ENCODE measurements around the gene KCNH2. TPM values are rescaled to one million over a fixed set of nuclear protein-coding genes. Genes with fewer than 3 reads are reported as not detected.

KCNH2 gene
- total and polyA plus RNA-seq, 2 experiments from 2014 or later: 2.6 to 14.7 TPM

- TF ChIP-seq, protein P1, sequence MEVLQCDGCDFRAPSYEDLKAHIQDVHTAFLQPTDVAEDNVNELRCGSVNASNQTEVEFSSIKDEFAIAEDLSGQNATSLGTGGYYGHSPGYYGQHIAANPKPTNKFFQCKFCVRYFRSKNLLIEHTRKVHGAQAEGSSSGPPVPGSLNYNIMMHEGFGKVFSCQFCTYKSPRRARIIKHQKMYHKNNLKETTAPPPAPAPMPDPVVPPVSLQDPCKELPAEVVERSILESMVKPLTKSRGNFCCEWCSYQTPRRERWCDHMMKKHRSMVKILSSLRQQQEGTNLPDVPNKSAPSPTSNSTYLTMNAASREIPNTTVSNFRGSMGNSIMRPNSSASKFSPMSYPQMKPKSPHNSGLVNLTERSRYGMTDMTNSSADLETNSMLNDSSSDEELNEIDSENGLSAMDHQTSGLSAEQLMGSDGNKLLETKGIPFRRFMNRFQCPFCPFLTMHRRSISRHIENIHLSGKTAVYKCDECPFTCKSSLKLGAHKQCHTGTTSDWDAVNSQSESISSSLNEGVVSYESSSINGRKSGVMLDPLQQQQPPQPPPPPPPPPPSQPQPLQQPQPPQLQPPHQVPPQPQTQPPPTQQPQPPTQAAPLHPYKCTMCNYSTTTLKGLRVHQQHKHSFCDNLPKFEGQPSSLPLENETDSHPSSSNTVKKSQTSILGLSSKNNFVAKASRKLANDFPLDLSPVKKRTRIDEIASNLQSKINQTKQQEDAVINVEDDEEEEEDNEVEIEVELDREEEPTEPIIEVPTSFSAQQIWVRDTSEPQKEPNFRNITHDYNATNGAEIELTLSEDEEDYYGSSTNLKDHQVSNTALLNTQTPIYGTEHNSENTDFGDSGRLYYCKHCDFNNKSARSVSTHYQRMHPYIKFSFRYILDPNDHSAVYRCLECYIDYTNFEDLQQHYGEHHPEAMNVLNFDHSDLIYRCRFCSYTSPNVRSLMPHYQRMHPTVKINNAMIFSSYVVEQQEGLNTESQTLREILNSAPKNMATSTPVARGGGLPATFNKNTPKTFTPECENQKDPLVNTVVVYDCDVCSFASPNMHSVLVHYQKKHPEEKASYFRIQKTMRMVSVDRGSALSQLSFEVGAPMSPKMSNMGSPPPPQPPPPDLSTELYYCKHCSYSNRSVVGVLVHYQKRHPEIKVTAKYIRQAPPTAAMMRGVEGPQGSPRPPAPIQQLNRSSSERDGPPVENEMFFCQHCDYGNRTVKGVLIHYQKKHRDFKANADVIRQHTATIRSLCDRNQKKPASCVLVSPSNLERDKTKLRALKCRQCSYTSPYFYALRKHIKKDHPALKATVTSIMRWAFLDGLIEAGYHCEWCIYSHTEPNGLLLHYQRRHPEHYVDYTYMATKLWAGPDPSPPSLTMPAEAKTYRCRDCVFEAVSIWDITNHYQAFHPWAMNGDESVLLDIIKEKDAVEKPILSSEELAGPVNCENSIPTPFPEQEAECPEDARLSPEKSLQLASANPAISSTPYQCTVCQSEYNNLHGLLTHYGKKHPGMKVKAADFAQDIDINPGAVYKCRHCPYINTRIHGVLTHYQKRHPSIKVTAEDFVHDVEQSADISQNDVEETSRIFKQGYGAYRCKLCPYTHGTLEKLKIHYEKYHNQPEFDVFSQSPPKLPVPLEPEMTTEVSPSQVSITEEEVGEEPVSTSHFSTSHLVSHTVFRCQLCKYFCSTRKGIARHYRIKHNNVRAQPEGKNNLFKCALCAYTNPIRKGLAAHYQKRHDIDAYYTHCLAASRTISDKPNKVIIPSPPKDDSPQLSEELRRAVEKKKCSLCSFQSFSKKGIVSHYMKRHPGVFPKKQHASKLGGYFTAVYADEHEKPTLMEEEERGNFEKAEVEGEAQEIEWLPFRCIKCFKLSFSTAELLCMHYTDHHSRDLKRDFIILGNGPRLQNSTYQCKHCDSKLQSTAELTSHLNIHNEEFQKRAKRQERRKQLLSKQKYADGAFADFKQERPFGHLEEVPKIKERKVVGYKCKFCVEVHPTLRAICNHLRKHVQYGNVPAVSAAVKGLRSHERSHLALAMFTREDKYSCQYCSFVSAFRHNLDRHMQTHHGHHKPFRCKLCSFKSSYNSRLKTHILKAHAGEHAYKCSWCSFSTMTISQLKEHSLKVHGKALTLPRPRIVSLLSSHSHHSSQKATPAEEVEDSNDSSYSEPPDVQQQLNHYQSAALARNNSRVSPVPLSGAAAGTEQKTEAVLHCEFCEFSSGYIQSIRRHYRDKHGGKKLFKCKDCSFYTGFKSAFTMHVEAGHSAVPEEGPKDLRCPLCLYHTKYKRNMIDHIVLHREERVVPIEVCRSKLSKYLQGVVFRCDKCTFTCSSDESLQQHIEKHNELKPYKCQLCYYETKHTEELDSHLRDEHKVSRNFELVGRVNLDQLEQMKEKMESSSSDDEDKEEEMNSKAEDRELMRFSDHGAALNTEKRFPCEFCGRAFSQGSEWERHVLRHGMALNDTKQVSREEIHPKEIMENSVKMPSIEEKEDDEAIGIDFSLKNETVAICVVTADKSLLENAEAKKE (CRISPR knock-in tag; IDR thresholded peaks at IDR 0.05): no peak
- no peak for TF ChIP-seq CREB1 (CRISPR knock-in tag; IDR thresholded peaks at IDR 0.05; ENCODE audit: low read depth)
- TF ChIP-seq NANOG (IDR thresholded peaks at IDR 0.05; ENCODE audit: borderline replicate concordance): no peak
- no peak for TF ChIP-seq REST (IDR thresholded peaks at IDR 0.05; ENCODE audit: unreplicated experiment)
- TF ChIP-seq STAT1 (IDR thresholded peaks at IDR 0.05; ENCODE audit: unreplicated experiment): no peak
- TF ChIP-seq, protein P2, sequence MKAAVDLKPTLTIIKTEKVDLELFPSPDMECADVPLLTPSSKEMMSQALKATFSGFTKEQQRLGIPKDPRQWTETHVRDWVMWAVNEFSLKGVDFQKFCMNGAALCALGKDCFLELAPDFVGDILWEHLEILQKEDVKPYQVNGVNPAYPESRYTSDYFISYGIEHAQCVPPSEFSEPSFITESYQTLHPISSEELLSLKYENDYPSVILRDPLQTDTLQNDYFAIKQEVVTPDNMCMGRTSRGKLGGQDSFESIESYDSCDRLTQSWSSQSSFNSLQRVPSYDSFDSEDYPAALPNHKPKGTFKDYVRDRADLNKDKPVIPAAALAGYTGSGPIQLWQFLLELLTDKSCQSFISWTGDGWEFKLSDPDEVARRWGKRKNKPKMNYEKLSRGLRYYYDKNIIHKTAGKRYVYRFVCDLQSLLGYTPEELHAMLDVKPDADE (IDR thresholded peaks at IDR 0.05): no peak
Measured at GRCh38 chr7:150904011-150904909, 73.9 kb downstream of the KCNH2 start (continued).

Data from GM23338 (cell line).